Measurements from ENCODE around the gene TMEM208.

The TMEM208 gene

GRCh38 chr16:67228034-67228785, 1.3 kb downstream of the TMEM208 start:
- peaks cover 10% of the 10 kb centered on the region for H3K4me1 ChIP-seq (ENCODE audit: control insufficient read depth, insufficient read depth, low read length, poor library complexity, severe bottlenecking)
- no peaks in the 10 kb centered on the region for H3K9me3 ChIP-seq (ENCODE audit: control insufficient read depth, low read length)
- H3K4me3 ChIP-seq (ENCODE audit: extremely low read depth, insufficient read depth, low read length, poor library complexity, severe bottlenecking), result peak overlapping the region; percentile 100
- 98 to 99% methylated on average over 5 to 7 of the region's 9 CpGs for WGBS, 2 experiments (ENCODE audit: insufficient coverage in 2 of 2)
- H3K27ac ChIP-seq (ENCODE audit: low read depth, low read length, severe bottlenecking), result no peak overlapping the region
- peaks cover 52% of the 10 kb centered on the region for H3K36me3 ChIP-seq (ENCODE audit: control insufficient read depth, insufficient read depth, low read length)

- Histone ChIP-seq H3K4me1 (ENCODE audit: control insufficient read depth, insufficient read depth, low read length, poor library complexity, severe bottlenecking) (peaks cover 10% of the 10 kb centered on the region), H3K9me3 (ENCODE audit: control insufficient read depth, low read length) (no peaks in the 10 kb centered on the region), H3K4me3 (ENCODE audit: extremely low read depth, insufficient read depth, low read length, poor library complexity, severe bottlenecking) (no peak overlapping the region), H3K36me3 (ENCODE audit: control insufficient read depth, insufficient read depth, low read length) (peaks cover 59% of the 10 kb centered on the region), H3K27ac (ENCODE audit: low read depth, low read length, severe bottlenecking) (no peak overlapping the region)
- 93 to 98% methylated on average over 7 to 9 of the region's 9 CpGs for WGBS, 2 experiments (ENCODE audit: insufficient coverage in 2 of 2)
These were observed 2.0 kb downstream of the TMEM208 start for GRCh38 chr16:67228905-67229304.

- H3K36me3 ChIP-seq (ENCODE audit: control insufficient read depth, insufficient read depth, low read length), result peaks cover 71% of the 10 kb centered on the region
These were observed 3.2 kb downstream of the TMEM208 start for GRCh38 chr16:67229906-67230808.

GRCh38 chr16:67230809-67231660, 4.1 kb downstream of the TMEM208 start:
- Histone ChIP-seq H3K4me1 (ENCODE audit: control insufficient read depth, insufficient read depth, low read length, poor library complexity, severe bottlenecking) (peaks cover 8% of the 10 kb centered on the region), H3K4me3 (ENCODE audit: extremely low read depth, insufficient read depth, low read length, poor library complexity, severe bottlenecking) (no peak overlapping the region), H3K9me3 (ENCODE audit: control insufficient read depth, low read length) (no peaks in the 10 kb centered on the region), H3K36me3 (ENCODE audit: control insufficient read depth, insufficient read depth, low read length) (peaks cover 80% of the 10 kb centered on the region), H3K27ac (ENCODE audit: low read depth, low read length, severe bottlenecking) (no peak overlapping the region)
- WGBS, 2 experiments (ENCODE audit: insufficient coverage in 2 of 2), result 95 to 97% methylated on average over 8 to 12 of the region's 12 CpGs

More at GRCh38 chr16:67229906-67230808, 3.2 kb downstream of the TMEM208 start:
- Histone ChIP-seq H3K4me1 (ENCODE audit: control insufficient read depth, insufficient read depth, low read length, poor library complexity, severe bottlenecking) (peaks cover 10% of the 10 kb centered on the region), H3K9me3 (ENCODE audit: control insufficient read depth, low read length) (no peaks in the 10 kb centered on the region), H3K4me3 (ENCODE audit: extremely low read depth, insufficient read depth, low read length, poor library complexity, severe bottlenecking) (no peak overlapping the region), H3K27ac (ENCODE audit: low read depth, low read length, severe bottlenecking) (no peak overlapping the region)
- 97% methylated on average over 27 to 30 of the region's 32 CpGs for WGBS, 2 experiments (ENCODE audit: insufficient coverage in 2 of 2)

GRCh38 chr16:67233596-67233995, 6.7 kb downstream of the TMEM208 start:
- Histone ChIP-seq H3K36me3 (ENCODE audit: control insufficient read depth, insufficient read depth, low read length) (peaks cover 97% of the 10 kb centered on the region), H3K9me3 (ENCODE audit: control insufficient read depth, low read length) (no peaks in the 10 kb centered on the region), H3K4me3 (ENCODE audit: extremely low read depth, insufficient read depth, low read length, poor library complexity, severe bottlenecking) (no peak overlapping the region), H3K4me1 (ENCODE audit: control insufficient read depth, insufficient read depth, low read length, poor library complexity, severe bottlenecking) (no peaks in the 10 kb centered on the region), H3K27ac (ENCODE audit: low read depth, low read length, severe bottlenecking) (no peak overlapping the region)
- 88 to 95% methylated on average over 5 to 6 of the region's 7 CpGs for WGBS, 2 experiments (ENCODE audit: insufficient coverage in 2 of 2)

- 88 to 98% methylated on average over 8 to 9 of the region's 10 CpGs for WGBS, 2 experiments (ENCODE audit: insufficient coverage in 2 of 2)
These were observed 7.3 kb downstream of the TMEM208 start for GRCh38 chr16:67234180-67234597.

GRCh38 chr16:67235816-67236562, 9.1 kb downstream of the TMEM208 start:
- H3K4me1 ChIP-seq (ENCODE audit: control insufficient read depth, insufficient read depth, low read length, poor library complexity, severe bottlenecking), result peaks cover 14% of the 10 kb centered on the region
- H3K9me3 ChIP-seq (ENCODE audit: control insufficient read depth, low read length), result no peaks in the 10 kb centered on the region
- peaks cover 87% of the 10 kb centered on the region for H3K36me3 ChIP-seq (ENCODE audit: control insufficient read depth, insufficient read depth, low read length)
- WGBS, 2 experiments (ENCODE audit: insufficient coverage in 2 of 2), result 87 to 96% methylated on average over 14 to 17 of the region's 17 CpGs
- H3K4me3 ChIP-seq (ENCODE audit: extremely low read depth, insufficient read depth, low read length, poor library complexity, severe bottlenecking), result no peak overlapping the region
- no peak overlapping the region for H3K27ac ChIP-seq (ENCODE audit: low read depth, low read length, severe bottlenecking)

More at GRCh38 chr16:67234180-67234597, 7.3 kb downstream of the TMEM208 start:
- Histone ChIP-seq H3K4me3 (ENCODE audit: extremely low read depth, insufficient read depth, low read length, poor library complexity, severe bottlenecking) (no peak overlapping the region), H3K27ac (ENCODE audit: low read depth, low read length, severe bottlenecking) (no peak overlapping the region), H3K36me3 (ENCODE audit: control insufficient read depth, insufficient read depth, low read length) (peaks cover 97% of the 10 kb centered on the region), H3K9me3 (ENCODE audit: control insufficient read depth, low read length) (no peaks in the 10 kb centered on the region), H3K4me1 (ENCODE audit: control insufficient read depth, insufficient read depth, low read length, poor library complexity, severe bottlenecking) (no peaks in the 10 kb centered on the region)

GRCh38 chr16:67236563-67237395, 9.8 kb downstream of the TMEM208 start:
- H3K9me3 ChIP-seq (ENCODE audit: control insufficient read depth, low read length), result no peaks in the 10 kb centered on the region
- peaks cover 79% of the 10 kb centered on the region for H3K36me3 ChIP-seq (ENCODE audit: control insufficient read depth, insufficient read depth, low read length)
- WGBS, 2 experiments (ENCODE audit: insufficient coverage in 2 of 2), result 95 to 96% methylated on average over 28 to 36 of the region's 50 CpGs
- no peak overlapping the region for H3K27ac ChIP-seq (ENCODE audit: low read depth, low read length, severe bottlenecking)
- peaks cover 20% of the 10 kb centered on the region for H3K4me1 ChIP-seq (ENCODE audit: control insufficient read depth, insufficient read depth, low read length, poor library complexity, severe bottlenecking)
- no peak overlapping the region for H3K4me3 ChIP-seq (ENCODE audit: extremely low read depth, insufficient read depth, low read length, poor library complexity, severe bottlenecking)
